Measurements from ENCODE around the gene CDCA8.

The CDCA8 gene

DNA sequence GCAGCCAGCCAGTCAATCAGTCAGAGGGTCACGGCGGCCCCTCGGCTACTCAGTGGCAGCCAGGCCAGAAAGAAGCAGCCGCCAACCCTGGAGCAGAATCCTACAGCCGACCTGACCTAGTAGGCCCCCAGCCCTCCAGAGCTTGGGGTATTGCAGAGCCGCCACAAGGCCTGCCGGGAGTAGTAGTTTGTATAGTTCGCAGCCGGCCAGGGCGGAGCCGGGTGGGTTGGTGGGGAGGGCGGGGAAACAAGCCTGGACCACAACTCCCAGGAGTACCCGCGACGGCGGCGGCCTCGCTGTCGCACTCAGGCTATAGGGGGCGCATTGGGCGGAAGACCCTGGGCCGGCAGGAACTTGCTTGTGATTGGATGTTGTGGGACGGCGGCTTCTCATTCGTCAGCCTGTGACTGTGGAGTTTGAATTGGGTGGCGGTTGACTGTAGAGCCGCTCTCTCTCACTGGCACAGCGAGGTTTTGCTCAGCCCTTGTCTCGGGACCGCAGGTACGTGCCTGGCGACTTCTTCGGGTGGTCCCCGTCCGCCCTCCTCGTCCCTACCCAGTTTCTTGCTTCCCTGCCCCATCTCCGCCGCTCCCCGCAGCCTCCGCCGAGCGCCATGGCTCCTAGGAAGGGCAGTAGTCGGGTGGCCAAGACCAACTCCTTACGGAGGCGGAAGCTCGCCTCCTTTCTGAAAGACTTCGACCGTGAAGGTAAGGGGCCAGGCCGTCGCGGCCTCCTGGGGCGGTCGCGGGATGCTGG is at the start of gene CDCA8:
CDCA8 (plus strand) TSS at position 439 of the 756 bp plus-strand sequence; CDS start at position 614, 175 bp downstream.
- peak; percentile 98 to 99 for DNase-seq

DNA sequence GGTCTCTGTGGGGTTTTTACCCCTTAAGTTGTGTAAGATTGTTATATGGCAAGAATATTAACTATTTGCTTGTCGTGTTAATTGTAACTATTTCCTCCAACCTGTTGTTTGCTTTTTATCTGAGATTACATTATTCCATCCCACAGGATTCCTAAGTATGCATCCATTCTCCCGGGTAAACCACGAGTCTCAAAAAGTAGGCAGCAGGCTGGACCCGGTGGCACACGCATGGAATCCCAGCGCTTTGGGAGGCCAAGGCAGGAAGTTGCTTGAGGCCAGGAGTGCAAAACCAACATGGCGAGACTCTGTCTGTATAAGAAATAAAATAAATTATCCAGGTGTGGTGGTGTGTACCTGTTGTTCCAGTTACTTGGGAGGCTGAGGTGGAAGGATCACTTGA is 45.0 kb upstream of the CDCA8 start:
- no peak for DNase-seq

DNA sequence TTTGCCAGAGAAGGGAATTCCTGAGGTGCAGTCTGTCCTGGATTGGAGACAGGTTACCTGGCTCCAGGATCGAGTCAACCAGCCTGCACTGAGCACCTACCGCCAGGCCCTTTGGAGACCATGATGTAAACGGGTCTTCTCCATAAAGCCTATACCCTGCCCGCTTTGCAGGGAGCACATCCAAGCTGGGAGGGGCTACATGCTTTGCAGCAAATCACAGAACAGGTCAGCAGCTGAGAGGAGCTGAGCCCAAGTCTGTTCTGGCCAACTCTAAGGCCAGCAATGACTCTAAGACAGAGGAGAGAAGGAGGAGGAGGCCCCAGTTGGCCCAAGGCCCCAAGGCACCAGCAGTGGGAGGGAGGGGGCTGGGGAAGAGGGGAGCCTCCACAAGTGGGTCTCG is 42.1 kb upstream of the CDCA8 start:
- no peak for DNase-seq

DNA sequence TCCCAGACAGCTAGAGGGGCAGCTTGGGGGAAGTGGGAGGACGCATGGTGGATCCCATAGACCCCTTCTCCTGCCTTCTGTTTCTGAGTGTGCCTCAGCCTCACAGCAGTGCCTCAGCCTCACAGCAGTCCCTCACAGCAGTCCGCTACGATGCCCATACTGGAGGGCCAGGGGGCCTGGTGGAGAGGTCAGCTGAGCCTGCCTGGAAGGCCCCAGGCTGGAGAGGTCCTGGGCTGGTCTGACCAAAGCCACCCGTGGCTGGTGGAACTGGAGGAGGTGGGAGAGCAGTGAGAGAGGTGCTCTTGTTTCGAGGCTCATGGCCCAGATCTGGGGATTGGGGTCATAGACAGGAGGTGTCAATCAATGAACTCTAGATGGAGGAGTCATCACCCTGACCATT is 41.6 kb upstream of the CDCA8 start:
- no peak for DNase-seq

DNA sequence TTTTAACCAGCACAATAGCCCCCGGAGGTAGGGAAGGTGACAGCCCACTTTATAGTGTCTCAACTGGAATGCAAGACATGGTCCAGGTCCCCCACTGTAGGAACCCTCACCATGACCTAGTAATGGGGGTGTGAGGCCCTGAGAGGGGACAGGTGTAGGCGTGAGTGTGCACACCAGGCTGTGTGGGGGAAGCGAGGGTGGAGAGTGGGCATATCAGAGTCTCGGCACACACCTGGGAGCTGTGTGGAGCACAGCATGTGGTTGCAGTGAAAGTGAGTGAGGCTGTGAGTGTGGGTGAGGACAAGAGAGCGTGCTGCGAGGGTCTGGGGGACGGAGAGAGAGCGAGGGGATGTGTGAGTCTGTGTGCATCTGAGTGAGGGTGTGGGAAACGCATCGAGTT is 40.5 kb upstream of the CDCA8 start:
- DNase-seq: no peak

DNA sequence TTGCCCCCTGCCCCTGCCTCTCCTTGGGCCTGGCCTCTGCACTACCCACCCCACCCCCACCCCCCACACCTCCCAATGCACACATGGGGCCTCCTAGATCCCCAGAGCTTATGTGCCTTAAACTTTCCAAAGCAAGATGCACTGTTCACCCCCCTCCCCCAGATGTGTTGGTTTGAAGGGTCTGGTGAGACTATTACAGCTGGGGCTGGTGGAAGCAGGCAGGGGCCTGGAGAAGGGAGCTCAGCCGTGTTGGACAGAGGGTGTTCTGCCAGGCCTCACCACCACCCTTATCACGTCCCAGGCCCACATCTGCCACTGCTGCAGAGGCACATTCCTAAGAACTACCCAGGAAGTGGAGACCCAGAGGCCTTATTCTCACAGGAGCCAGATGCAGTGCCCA is 39.3 kb upstream of the CDCA8 start:
- DNase-seq: no peak

DNA sequence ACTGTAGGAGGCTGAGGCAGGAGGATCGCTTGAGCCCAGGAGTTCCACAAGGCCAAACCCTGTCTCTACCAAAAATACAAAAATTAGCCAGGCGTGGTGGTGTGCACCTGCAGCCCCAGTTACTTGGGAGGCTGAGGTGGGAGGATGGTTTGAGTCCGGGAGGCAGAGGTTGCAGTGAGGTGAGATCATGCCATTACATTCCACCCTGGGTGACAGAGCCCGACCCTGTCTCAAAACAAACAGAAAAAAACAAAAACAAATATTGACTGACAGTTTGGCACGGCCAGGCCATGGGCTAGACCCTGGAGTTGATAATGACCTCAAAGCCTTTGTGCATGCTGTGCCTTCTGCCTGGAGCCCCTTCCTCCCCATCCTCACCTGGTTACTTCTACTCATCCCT is 38.4 kb upstream of the CDCA8 start:
- DNase-seq: no peak

DNA sequence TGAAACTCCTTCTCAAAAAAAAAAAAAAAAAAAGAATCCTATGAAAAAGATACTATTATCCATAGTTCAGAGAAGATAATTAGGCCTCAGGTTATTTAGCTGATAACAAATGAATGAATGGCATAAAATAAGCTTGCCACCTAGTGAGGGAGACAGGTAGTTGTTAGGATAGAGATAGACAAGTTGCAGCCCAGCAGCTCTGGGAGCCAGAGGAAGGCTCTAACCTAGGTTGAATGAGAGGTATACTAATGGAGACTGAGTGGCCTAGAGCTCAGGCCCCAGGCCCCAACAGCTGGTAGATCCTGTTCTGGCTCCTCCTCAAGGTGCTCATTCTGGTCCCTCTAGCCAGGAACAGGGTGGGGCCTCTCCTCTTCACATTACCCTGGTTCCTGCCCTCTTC is 37.0 kb upstream of the CDCA8 start:
- DNase-seq: peak in 1 of 2 experiments; percentile 27

DNA sequence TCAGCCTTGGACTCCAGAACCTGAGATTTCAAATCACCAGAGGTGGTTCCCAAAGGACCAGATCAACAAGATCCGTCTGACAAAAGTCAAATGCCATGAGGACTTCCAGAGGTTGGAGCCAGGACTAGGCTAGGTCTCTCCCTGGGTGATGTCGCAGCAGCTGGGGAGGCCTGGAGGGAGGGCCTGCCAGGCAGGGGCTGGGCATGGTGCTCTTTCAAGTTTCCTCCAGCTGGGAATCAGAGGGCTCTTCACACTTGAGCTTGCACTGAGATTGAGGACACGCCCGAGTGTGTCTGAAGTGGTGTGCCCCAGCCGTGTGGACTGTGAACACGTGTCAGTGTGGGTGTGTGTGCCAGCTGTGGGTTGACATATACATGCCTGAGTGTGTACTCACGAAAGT is 36.3 kb upstream of the CDCA8 start:
- no peak for DNase-seq

DNA sequence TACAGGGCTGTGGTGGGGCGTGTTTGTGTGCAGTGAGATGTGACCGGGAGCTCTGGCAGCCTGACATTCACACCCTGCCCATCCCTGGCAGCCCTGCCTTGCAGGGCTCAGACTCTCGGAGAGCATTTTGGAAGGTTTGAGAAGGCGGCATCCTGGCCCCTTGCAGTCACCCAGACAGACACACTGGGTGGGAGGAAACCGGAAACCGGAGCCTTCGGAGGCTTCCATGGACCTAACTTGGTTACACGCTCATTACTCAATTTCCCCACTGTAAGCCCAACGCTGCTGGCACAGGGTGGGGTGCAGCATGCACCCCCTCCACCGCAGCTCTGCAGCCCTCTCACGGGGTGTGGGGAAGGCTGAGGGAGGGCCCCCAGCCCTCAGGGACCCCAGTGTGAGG is 35.4 kb upstream of the CDCA8 start:
- no peak for DNase-seq

DNA sequence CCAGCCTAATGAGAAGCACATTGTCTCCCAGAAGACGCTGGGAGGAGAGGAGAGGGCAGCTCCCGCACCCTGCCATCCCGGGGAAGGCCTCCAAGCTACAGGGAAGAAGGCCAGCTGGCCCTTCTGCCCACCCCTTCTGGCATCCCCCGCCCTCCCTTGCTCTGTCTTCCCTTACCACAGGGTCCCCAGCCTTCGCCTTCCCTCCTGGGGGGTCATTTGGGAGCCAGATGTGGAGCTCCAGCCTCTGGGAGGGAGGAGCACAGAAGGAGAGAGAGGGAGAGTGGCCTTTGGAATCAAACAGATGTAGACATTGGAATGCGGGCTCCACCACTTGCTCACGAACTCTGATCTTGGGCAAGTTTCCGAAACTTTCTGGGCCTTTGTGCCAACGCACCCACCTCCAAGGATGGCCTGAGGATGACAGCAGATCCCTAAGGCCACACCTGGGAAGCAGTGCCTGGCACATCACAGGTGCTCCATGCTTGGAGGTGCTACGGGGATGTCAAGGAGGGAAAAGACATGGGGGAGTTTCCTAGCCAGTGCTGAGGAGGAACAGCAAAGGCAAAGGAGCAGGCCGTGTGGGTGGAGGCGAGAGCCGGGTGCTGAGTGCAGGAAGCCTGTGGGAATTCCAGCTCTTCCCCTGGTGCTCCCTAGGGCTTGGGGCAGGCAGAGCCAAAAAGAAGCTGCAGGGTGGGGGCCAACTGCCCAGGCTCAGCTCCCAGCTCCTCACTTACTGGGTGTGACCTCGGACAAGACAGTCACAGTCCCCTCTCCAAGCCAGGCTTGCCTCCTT is 34.5 kb upstream of the CDCA8 start:
- no peak for DNase-seq

DNA sequence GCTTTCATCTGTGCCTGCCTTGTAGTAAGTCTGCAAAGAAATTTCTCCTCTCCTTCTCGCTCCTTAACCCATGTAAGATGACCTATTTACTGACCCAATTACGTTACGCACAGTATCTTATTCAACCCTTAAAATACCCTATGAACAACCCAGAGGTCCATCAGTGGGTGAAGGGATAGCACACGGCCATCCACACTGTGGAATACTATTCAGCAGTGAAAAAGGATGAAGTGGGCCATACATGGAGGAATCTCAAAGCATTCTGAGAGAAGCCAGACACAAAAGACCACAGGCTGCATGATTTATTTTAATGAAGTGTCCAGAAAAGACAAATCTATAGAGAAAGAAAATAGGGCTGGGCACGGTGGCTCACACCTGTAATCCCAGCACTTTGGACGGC is 33.8 kb upstream of the CDCA8 start:
- no peak for DNase-seq

DNA sequence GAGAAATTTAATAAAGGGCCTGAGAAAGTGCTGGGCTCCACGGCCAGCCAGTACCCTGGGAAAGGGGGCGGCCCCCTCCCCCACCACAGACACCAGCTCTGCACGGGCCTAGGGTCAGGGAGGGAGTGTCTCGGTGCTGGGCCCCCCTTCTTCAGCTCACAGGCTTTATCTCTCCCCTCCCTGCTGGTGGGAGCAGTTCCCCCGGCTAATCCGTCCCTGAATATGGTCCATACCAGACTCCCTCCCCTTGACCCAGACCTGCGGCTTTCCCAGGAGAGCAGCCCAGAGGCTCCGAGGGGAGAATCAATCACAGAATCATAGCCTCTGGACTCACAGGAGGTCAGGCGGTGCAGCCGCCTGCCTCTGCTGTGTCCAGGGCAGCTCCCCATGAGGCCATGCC is 31.7 kb upstream of the CDCA8 start:
- no peak for DNase-seq

DNA sequence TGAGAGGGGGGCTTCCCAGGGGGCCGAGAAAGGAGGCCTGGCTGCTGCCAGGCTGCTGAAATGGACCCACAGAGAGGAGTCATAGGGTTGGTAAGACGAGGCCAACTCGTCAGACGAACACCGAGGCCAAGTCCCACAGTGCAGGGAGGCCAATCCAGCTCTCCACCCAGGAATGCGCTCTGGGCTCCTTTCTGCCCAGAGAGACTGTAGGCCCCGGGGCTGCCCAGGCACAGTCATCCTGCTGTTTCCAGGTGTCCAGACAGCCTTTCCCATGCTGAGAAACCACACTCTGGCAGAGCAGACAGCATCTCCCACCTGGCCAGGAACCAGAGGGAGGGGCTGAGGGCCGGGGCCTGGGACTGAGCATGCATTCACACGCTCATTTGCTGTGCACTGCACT is 30.9 kb upstream of the CDCA8 start:
- no peak for DNase-seq

DNA sequence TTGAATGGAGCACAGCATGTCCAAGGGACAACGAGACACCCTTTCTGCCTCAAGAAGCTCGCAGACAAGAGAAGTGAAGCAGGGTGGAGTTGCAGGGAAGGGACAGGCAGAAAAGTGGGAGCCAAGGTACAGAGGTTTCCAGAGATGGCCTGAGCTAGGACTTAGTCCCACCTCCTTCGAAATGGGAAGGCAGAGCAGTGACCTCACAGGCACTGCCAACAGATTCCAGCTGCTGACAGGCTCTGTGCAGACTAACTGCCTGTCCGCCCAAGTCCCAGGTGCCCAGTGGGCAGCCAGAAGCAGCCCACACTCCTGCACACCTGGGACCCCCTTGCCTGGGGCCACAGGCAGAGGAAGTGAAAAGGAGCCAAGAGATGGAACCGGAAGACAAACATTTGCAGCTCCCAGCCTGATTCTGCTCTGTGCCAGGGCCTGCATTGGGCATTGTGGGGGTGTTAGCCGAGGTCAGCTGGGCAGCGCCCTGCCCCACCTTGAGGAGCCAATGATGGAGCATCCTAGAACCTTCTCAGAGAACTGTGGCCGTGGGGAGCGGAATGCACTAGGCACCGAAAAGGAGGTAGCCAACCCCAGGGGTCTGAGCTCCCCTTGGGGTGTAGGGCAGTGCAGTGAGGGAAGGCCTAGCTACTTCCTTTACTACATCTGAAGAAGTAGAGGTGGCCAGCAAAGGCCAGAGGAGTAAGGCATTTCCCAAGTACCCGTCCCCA is 30.1 kb upstream of the CDCA8 start:
- no peak for DNase-seq

DNA sequence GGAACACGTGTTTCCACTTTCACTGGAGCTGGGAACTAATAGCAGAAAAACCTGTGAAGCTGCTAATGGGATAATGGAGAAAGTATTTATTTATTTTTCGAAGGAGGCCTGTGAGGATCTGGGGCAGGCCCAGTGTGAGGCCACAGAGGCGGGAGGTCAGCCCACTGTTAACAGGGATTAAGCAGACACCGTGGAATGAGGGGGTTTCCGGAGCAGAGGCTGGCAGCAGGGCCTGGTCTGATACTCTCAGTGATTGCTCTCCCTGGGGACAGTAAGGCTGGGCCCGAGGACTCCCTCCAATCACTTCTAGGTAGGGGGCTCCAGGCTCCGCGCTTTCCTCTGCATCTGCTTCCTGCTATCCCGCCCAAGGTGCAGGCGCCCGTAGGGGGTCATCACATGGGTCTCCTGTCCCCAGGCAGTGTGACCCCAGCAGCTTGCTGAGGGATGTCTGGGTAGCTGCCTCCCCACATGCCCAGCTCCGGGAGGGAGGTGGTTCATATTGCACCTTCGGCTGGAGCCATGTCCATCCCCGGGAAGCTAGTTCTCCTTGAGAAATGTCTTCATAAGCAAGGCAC is 28.8 kb upstream of the CDCA8 start:
- DNase-seq: no peak

DNA sequence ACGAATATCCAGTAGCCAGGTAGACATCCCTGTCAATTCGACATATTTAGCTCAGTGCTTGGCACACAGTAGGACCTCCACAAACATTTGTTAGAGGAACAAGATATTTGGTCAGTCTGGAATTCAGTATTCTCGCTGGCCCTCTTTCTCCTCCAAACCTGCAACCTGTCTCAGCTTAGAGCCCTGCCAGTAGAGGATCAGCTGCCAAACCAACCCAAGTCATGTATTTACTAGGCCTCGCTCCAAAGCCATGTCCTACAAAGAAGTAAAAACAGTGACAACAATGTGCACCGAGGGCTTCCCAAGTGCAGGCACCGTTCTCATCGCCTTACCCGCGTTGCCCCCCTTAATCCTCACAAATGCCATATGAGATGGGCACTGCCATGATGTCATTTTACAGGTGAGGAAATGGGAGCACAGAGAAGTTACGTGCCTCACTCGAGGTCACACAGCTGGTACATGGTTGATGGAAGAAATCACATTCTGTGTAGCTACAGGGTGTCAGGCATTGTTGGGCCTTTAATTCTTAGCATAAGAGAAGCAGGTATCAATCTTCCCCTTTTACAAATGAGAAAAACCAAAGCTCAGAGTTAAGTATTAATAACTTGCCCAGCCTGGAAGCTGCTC is 26.0 kb upstream of the CDCA8 start:
- DNase-seq: no peak

DNA sequence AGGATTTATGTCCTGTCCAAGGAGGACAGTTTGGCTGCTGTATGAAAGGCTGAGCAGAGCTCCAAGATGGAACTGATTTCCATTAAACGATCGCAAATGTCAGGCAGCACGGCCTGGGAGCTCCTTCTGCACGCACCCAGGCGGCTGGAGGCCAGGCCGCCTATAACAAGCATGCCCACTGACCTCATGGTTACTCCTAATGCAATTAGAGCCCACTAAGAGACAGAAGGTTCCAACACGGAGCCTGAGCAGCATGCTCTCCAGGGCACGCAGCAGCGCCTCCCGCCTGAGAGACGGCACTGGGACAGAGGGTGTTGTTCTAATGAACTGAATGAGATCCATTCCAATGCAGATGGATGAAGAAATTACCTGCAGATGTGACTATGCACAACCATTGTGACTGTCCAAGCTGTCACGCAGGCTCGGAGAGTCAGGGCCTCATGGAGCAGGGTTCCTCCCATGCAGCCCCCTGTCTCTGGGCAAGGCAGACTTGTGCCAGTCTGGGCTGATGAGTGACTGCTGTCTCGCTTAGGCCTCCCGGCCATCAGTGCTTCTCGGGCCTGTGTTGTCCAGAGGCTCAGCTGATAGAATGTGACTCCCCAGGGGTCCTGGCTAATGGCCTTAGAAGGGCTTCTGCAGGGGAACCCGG is 25.2 kb upstream of the CDCA8 start:
- no peak for DNase-seq

DNA sequence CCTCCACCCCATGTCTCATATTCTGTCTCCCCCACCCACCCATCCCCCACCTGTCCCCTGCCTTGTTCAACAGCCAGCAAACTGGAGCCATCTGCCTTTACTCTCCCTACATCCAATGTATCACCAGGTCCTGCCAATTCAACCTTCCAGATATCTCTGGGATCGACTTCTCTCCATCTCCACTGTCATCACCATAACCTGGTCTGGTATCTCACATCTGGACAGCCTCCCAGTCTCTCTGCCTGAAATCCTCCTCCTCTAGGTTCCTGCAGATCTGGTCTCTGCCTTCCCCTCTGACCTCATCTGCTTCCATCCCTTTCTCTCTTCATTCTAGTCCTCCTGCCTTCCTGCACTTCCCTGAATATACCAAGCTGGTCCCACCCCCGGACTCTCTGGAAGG is 22.2 kb upstream of the CDCA8 start:
- DNase-seq: no peak

DNA sequence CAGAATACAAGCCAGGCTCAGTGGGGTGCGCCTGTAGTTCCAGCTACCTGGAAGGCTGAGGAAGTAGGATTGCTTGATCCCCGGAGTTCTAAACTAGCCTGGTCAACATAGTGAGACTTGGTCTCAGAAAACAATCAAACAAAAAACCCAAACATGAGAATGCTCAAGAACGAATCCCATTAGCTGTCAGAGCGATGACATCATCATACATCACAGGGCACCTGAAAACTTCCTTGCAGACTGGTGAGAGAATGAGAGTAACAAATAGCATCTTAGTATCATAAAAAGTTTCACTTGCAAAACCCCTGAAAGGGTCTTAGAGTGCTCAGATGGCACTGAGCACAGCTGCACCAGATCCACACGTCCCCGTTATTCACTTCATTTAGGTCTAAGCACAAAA is 21.1 kb upstream of the CDCA8 start:
- no peak for DNase-seq

DNA sequence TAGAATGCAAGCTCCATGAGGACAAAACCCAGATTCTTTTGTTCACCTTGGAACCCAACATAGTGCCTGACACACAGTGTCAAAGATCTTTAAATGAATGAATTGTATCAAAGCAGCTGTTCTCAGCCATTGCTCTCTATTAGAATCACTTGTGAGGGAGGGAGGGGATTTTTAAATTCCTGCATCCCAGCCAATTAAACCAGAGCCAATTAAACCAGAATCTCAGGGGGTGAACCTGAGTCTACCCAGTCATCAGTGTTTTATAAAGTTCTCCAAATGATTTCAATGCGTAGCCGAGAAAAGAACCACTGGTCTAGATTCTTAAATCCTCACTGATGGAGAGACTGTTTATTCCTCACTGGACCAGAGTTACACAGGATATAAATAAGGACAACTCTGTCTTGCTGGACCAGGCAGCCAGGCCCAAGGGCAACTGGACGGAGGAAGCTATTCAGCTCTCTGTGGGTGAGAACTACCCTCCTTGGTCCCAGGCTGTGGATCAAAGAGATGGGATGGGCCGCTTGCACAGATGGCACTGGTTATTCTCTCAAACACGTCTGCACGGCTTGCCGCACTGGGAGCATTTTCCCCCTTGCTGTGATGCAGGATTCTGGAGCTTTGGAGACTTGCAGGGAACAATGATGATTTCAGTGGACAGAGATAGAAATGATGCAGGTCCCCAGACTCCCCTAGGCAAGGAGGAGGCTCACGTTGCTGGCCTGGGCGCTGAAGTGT is 20.0 kb upstream of the CDCA8 start:
- DNase-seq: no peak

DNA sequence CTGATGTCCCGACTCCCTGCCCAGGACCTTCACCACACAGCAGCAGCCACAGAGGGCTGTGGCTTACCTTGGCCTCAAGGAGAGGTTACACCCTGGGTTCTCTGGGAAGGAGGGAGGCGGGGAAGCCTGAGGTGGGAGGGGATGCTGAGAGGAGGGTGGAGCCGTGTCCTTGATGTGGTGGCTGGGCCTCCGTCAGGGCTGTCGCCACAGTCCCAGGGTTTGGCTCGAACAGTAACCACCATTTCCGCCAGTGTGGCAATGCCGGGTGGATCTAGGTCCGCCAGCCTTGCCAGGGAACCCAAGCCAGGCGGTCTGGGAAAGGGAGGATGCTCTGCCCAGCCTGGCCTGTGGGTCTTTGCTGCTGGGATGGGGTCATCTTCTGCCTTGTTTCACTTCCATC is 18.4 kb upstream of the CDCA8 start:
- DNase-seq: no peak
